ENCODE data around the gene REXO1. TPM values are rescaled to one million over a fixed set of nuclear protein-coding genes. Genes with fewer than 3 reads are reported as not detected.

Gene REXO1
- total RNA-seq, 4 donors from 2014 or later, result 11.4 to 29.9 (median 16.1) TPM

DNA sequence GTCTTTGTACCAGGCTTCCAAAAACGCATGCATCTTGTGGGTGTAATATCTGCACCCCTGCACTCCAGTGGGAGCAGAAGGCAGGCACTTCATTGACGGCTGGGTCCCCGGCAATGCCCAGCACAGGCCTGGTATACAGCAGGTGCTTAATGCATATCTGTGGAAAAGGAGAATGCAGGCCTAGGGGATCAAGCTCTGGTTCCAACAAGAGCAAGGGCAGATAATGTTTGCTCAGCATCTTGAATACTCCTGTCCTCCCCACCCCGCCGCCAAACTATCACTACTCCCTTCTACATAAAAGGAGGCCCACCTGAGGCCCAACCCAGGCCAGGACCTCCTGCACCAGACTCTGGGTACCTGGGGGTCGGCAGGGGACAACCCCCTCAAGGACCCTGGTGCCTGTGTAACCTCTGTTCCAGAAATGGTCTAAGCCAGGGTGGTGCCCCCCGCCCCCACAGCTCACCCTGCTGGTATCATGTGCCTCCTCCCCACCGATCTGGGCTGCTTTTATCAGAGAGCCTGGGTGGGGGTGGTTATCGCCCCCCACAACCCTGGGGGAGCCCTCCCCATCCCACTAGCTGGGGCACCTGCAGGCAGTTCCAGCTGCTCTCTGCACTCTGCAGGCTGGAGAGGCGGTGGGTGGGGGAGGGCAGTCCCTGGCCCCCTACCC is 10.3 kb upstream of the REXO1 start:
- ATAC-seq, result no peak
- peaks cover 67% of the 10 kb centered on the region for H3K27me3 ChIP-seq
- H3K4me1 ChIP-seq, result peaks cover 0 to 91% (median 76%) of the 10 kb centered on the region in 3 donors
- TF ChIP-seq, protein P1, sequence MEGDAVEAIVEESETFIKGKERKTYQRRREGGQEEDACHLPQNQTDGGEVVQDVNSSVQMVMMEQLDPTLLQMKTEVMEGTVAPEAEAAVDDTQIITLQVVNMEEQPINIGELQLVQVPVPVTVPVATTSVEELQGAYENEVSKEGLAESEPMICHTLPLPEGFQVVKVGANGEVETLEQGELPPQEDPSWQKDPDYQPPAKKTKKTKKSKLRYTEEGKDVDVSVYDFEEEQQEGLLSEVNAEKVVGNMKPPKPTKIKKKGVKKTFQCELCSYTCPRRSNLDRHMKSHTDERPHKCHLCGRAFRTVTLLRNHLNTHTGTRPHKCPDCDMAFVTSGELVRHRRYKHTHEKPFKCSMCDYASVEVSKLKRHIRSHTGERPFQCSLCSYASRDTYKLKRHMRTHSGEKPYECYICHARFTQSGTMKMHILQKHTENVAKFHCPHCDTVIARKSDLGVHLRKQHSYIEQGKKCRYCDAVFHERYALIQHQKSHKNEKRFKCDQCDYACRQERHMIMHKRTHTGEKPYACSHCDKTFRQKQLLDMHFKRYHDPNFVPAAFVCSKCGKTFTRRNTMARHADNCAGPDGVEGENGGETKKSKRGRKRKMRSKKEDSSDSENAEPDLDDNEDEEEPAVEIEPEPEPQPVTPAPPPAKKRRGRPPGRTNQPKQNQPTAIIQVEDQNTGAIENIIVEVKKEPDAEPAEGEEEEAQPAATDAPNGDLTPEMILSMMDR (IDR thresholded peaks at IDR 0.05), result no peak
- TF ChIP-seq POLR2A (IDR thresholded peaks at IDR 0.05) (no peak), EP300 (IDR thresholded peaks at IDR 0.05) (no peak)
- peak overlapping the region in 3 of 4 donors; percentile 82 to 89 (median 85) for H3K27ac ChIP-seq
- no peak overlapping the region for H3K4me3 ChIP-seq
- no peaks in the 10 kb centered on the region for H3K9me3 ChIP-seq
- whole genome bisulfite sequencing, 2 donors (ENCODE audit: low coverage in 1 of 2), result 63% methylated on average over 2 of the region's 10 CpGs; no CpG with 5 or more reads in 1 of the 2 donors
- H3K36me3 ChIP-seq, result no peaks in the 10 kb centered on the region

DNA sequence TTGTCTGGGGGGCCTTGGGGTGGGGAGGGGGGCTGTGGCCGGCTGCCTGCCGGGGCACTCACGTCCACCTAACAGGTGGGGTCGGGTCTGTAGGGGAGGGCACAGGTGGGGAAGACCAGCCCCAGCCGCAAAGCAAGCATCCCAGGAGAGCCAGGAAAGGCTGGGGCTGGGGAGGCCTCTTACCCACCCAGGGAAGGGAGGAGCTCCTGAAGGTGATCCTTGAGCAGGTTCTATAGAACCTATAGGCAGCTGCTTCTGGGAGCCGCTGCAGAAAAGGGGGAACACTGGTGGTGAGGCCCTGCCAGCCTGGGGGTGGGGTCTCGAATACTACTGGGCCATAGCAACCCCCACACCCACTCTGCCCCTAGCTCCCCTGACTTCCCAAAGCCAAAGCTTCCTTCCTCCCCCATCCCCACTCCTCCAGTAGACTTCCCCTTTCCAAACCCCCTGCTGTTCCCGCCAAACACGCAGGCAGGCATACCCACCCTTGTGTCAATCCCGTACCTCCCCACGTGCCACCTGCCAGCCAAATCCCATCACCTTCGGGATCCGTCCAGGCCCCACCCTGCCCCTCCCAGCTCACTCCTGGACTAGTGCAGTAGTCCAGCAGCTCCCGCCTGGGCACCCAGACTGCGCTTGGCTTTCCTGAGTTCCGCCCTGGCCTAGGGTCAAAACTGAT is 9.5 kb upstream of the REXO1 start:
- peak overlapping the region; percentile 54 to 89 (median 84) for H3K27ac ChIP-seq
- 31 to 36% methylated on average over 7 of the region's 16 CpGs for WGBS, 2 donors (ENCODE audit: low coverage in 1 of 2)
- H3K4me1 ChIP-seq, result peaks cover 0 to 99% (median 78%) of the 10 kb centered on the region in 3 donors
- ATAC-seq, result no peak
- H3K36me3 ChIP-seq, result no peaks in the 10 kb centered on the region
- H3K9me3 ChIP-seq, result no peaks in the 10 kb centered on the region
- no peak for TF ChIP-seq POLR2AphosphoS5 (IDR thresholded peaks at IDR 0.05)
- no peak for TF ChIP-seq EP300 (IDR thresholded peaks at IDR 0.05)
- TF ChIP-seq, protein P1 (IDR thresholded peaks at IDR 0.05), result no peak
- TF ChIP-seq POLR2A (IDR thresholded peaks at IDR 0.05), result no peak
- peaks cover 67% of the 10 kb centered on the region for H3K27me3 ChIP-seq
- H3K4me3 ChIP-seq, result peak overlapping the region in 1 of 2 donors; percentile 57

DNA sequence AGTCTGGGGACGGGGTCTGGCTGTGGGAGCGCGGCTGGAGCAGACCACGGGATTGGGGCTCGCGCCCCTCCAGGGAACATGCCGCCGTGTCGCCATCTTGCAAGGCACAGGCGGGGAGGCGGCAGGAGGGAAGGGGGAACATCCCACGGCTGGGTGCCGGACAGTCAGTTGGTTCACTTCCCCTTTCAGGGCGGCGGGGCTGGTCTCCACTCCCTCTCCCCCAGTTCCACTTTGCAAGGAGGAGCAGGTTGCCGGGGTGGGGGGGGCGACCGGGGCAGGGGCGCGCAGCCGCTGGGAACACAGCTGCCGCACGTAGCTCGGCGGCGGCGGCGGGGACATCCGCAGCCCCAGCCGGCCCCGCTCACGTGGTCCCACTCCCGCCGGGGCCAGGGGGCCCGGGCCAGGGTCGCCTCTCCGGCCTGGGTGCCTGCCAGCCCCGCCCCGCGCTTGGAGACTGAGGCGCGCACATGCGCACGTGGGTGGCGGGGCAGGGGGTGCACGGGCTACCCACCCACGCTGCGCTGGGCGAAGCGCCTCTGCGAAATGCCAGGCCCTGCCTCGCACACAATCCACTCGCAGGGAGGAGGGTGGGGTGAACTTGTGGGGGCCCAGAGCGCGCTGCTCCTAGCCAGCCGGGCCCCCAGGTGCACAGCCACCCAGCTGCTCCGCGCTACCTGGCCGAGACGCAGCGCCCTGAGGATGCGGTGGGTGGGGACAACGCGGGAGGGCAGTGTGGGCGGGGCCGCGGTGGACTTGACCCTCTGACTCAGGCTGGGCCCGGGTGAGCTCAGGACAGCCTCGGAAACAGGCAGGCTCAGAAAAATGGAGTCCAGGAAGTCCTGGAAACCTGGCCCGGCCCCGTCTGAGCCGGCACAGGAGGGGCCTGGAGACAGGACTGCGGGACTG is 8.7 kb upstream of the REXO1 start:
- H3K36me3 ChIP-seq, result no peaks in the 10 kb centered on the region
- H3K4me1 ChIP-seq, result peaks cover 0 to 100% (median 74%) of the 10 kb centered on the region in 3 donors
- peak overlapping the region; percentile 54 to 89 (median 84) for H3K27ac ChIP-seq
- peaks cover 69% of the 10 kb centered on the region for H3K27me3 ChIP-seq
- no CpG with 5 or more reads among the region's 73 CpGs for WGBS, 2 donors (ENCODE audit: low coverage in 1 of 2)
- ATAC-seq, result peak; percentile 69
- H3K4me3 ChIP-seq, result peak overlapping the region; percentile 35 to 57
- TF ChIP-seq POLR2AphosphoS5 (IDR thresholded peaks at IDR 0.05), result peak; percentile 41
- TF ChIP-seq EP300 (IDR thresholded peaks at IDR 0.05), result no peak
- peak in 1 of 2 donors; percentile 10 for TF ChIP-seq POLR2A (IDR thresholded peaks at IDR 0.05)
- no peaks in the 10 kb centered on the region for H3K9me3 ChIP-seq

DNA sequence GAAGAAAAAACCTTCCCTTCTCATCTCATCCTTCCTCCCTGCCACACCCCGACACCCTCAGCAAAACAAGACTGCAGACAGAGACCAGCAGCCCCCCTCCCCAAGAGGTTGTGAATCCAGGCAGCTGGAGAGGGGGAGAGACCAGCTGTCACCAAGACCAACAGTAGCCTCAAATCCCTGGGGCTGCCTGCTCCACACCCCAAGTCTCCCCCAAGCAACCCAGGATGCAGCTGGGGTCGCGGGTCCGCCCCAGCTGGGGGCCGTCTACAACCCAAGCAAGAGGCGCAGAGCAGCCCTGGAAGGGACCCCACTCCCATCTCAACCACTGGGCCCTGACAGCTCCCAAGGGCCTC is 8.0 kb upstream of the REXO1 start:
- Histone ChIP-seq H3K4me1 (peaks cover 0 to 100% (median 67%) of the 10 kb centered on the region in 3 donors), H3K27me3 (peaks cover 70% of the 10 kb centered on the region)

More for the DNA sequence above, 8.0 kb upstream of the REXO1 start:
- Histone ChIP-seq H3K4me3 (peak overlapping the region; percentile 35 to 57), H3K36me3 (no peaks in the 10 kb centered on the region), H3K9me3 (no peaks in the 10 kb centered on the region), H3K27ac (peak overlapping the region; percentile 54 to 89 (median 84))
- no peak for ATAC-seq
- WGBS, 2 donors (ENCODE audit: low coverage in 1 of 2), result no CpG with 5 or more reads among the region's 6 CpGs
- no peak for TF ChIP-seq POLR2AphosphoS5 (IDR thresholded peaks at IDR 0.05)
- no peak for TF ChIP-seq EP300 (IDR thresholded peaks at IDR 0.05)
- no peak for TF ChIP-seq POLR2A (IDR thresholded peaks at IDR 0.05)
- TF ChIP-seq, protein P1 (IDR thresholded peaks at IDR 0.05), result no peak
